ENCODE measurements around the gene SMAD5.

The SMAD5 gene

DNA sequence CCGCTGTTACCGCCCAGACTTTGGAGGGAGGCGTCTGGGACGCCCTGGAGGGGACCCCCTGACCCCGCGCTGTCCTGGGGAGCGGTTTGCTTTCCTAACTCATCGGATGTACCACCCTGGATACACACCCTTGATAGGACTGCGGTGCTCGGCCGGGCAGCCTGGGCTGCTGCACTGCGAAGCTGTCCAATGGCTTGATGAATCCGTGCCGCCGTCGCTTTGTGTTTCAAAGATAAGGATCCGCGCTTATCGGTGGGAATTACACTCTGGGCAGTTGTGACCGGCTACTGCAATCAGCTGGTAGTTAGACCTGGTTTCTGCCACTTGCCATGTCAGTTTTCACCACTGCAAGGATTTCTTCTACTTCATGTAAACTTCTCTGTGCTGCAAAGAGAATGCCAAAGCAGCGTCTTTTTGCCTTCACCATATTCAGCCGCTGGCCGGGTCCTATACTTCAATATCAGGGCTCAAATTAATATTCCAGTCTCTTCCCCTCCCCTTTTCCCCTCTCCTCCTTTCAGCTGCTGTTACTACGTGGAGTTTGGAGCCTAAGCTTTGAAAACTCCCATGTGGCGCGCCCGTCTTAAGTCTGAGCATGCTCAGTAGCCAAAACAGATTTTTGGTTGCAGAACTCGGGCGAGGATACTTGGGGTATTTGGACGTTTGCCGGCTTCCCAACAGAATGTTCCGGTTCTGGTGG lies 727 bp downstream of the SMAD5 start:
- Mint-ChIP-seq H3K36me3 (ENCODE audit: low read depth) (peaks cover 29% of the 10 kb centered on the region), H3K27me3 (ENCODE audit: low read depth, poor library complexity) (no peaks in the 10 kb centered on the region), H3K27ac (peak overlapping the region; percentile 96), H3K9me3 (no peaks in the 10 kb centered on the region), H3K4me1 (peaks cover 42% of the 10 kb centered on the region), H3K4me3 (peak overlapping the region; percentile 97)
- no peak for TF ChIP-seq CTCF (IDR thresholded peaks at IDR 0.05)
- peak; percentile 51 for DNase-seq

DNA sequence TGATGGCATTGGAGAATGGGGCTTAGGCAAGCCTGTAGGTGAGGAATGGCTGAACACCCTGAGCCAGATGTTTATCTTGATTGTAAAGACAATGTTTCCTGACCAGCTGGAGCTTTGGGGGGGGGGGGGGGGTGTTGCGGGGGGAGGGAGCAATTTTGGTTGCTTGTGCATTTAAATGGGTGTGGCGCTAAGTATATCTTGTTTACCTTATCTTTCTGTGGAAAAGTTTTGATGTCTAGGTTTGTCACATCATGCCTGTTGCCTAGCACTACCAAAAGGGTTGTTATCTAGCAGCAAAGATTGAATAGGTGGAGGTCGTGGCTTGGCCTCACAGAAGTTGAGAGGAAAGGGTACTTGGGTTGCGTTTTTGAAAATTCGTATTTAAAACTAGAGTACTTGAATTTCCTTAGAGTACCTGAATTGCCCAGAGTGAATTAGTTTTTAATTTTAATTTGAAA lies 1.3 kb downstream of the SMAD5 start:
- TF ChIP-seq CTCF (IDR thresholded peaks at IDR 0.05) = no peak
- H3K36me3 Mint-ChIP-seq (ENCODE audit: low read depth) = peaks cover 32% of the 10 kb centered on the region
- peak overlapping the region; percentile 97 for H3K4me3 Mint-ChIP-seq
- no peaks in the 10 kb centered on the region for H3K27me3 Mint-ChIP-seq (ENCODE audit: low read depth, poor library complexity)
- DNase-seq = no peak
- H3K27ac Mint-ChIP-seq = peak overlapping the region; percentile 96
- no peaks in the 10 kb centered on the region for H3K9me3 Mint-ChIP-seq
- H3K4me1 Mint-ChIP-seq = peaks cover 44% of the 10 kb centered on the region

DNA sequence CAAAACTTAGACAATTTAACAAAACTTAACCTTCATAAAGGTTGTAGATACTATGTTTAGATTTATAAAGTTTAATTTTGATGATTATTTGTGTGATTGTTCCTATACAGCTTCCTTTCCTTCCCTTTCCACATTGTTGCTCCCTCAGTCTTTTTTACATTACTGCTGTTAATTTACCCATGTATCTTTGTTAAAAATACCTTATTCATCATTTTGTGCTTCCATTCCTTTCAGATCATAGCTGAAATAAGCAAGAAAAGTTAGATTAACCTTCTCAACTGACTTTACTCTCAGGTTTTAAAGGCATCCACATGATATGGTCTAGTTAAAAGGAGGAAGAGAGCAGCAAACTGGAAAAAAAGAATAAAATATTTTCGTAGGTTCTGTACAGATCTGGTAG lies 2.0 kb downstream of the SMAD5 start:
- no peak for TF ChIP-seq CTCF (IDR thresholded peaks at IDR 0.05)
- Mint-ChIP-seq H3K36me3 (ENCODE audit: low read depth) (peaks cover 35% of the 10 kb centered on the region), H3K27ac (no peak overlapping the region), H3K4me3 (peak overlapping the region; percentile 97), H3K27me3 (ENCODE audit: low read depth, poor library complexity) (no peaks in the 10 kb centered on the region), H3K9me3 (no peaks in the 10 kb centered on the region), H3K4me1 (peaks cover 51% of the 10 kb centered on the region)
- no peak for DNase-seq

DNA sequence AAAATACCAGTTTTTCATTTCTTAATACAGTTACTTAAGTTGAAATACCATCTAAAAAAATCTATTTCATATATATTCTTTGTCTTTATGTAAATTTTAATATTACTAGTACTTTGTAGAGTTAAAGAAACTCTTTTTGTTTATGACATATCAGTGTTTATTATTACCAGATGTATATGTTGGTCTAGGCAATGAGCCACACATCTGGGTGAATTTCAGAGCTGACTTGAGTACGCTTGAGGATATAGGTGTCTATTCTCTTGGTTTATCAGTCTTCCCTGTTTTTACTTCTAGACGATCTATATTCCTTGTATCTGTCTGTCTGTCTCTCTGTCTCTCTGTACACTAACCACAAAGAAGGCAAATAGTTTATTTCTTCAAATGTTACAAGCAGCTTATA lies 2.9 kb downstream of the SMAD5 start:
- H3K36me3 Mint-ChIP-seq (ENCODE audit: low read depth) = peaks cover 35% of the 10 kb centered on the region
- H3K4me3 Mint-ChIP-seq = peak overlapping the region; percentile 97
- no peak for DNase-seq
- H3K27ac Mint-ChIP-seq = peak overlapping the region; percentile 40
- H3K9me3 Mint-ChIP-seq = no peaks in the 10 kb centered on the region
- no peak for TF ChIP-seq CTCF (IDR thresholded peaks at IDR 0.05)
- peaks cover 2% of the 10 kb centered on the region for H3K27me3 Mint-ChIP-seq (ENCODE audit: low read depth, poor library complexity)
- H3K4me1 Mint-ChIP-seq = peaks cover 51% of the 10 kb centered on the region

- DNase-seq = no peak
- Mint-ChIP-seq H3K27ac (no peak overlapping the region), H3K27me3 (ENCODE audit: low read depth, poor library complexity) (peaks cover 2% of the 10 kb centered on the region), H3K36me3 (ENCODE audit: low read depth) (peaks cover 35% of the 10 kb centered on the region), H3K9me3 (no peaks in the 10 kb centered on the region), H3K4me3 (no peak overlapping the region), H3K4me1 (peaks cover 42% of the 10 kb centered on the region)
- TF ChIP-seq CTCF (IDR thresholded peaks at IDR 0.05) = no peak
These were observed 5.0 kb downstream of the SMAD5 start for GRCh38 chr5:136137497-136138220.
